Hippocampal formation (tissue), 2 donors: ENCODE results near the gene PRR5.
"Not testable (repeated sequence)": the region's sequence is repeated elsewhere in the genome, so short reads cannot be mapped to it uniquely, and the experiment has no call there.

ENCODE experiments used
- DNase-seq, 2 donors: peaks; one replicate each; lab custom pipeline; 2025; lab: John Stamatoyannopoulos, UW

The PRR5 gene

GRCh38 chr22:44735518-44736428, 33.8 kb downstream of the PRR5 start:
- DNase-seq = peak in 1 of 2 donors; percentile 47

- no peak for DNase-seq
These were observed 34.8 kb downstream of the PRR5 start for GRCh38 chr22:44736581-44737405.

GRCh38 chr22:44737406-44738346, 35.7 kb downstream of the PRR5 start:
- no peak for DNase-seq

- no peak for DNase-seq
These were observed 36.3 kb downstream of the PRR5 start for GRCh38 chr22:44738347-44738715.

- no peak for DNase-seq
These were observed 37.0 kb downstream of the PRR5 start for GRCh38 chr22:44739024-44739423.

- DNase-seq = not testable (repeated sequence)
These were observed 37.7 kb downstream of the PRR5 start for GRCh38 chr22:44739666-44740065.

GRCh38 chr22:44740307-44740706, 38.3 kb downstream of the PRR5 start:
- no peak for DNase-seq

GRCh38 chr22:44741929-44742328, 39.9 kb downstream of the PRR5 start:
- no peak for DNase-seq

GRCh38 chr22:44743247-44743646, 41.2 kb downstream of the PRR5 start:
- no peak for DNase-seq

GRCh38 chr22:44743804-44744211, 41.8 kb downstream of the PRR5 start:
- DNase-seq = no peak

GRCh38 chr22:44745853-44746789, 44.1 kb downstream of the PRR5 start:
- DNase-seq = no peak

- not testable (repeated sequence) for DNase-seq
These were observed 45.8 kb downstream of the PRR5 start for GRCh38 chr22:44747784-44748127.

GRCh38 chr22:44748524-44748923, 46.5 kb downstream of the PRR5 start:
- no peak for DNase-seq

- no peak for DNase-seq
These were observed 48.5 kb downstream of the PRR5 start for GRCh38 chr22:44750481-44750880.

GRCh38 chr22:44752285-44753188, 50.5 kb downstream of the PRR5 start, which contains the start of gene ARHGAP8:
Gene ARHGAP8, plus strand, starts transcription at chr22:44752575. Its CDS starts 33,953 bp downstream, at chr22:44786528.
- DNase-seq = no peak

GRCh38 chr22:44753189-44754042, 51.4 kb downstream of the PRR5 start:
- DNase-seq = no peak

- no peak for DNase-seq
These were observed 53.0 kb downstream of the PRR5 start for GRCh38 chr22:44754998-44755397.

- no peak for DNase-seq
These were observed 53.4 kb downstream of the PRR5 start for GRCh38 chr22:44755417-44755816.

GRCh38 chr22:44755956-44756361, 54.0 kb downstream of the PRR5 start:
- DNase-seq = no peak
